Adrenal gland (tissue), 12 donors: ENCODE results near the gene PPP2R5C. TPM values are rescaled to one million over a fixed set of nuclear protein-coding genes. Genes with fewer than 3 reads are reported as not detected.

Experiments
- DNase-seq, 7 donors: peaks; one replicate each; pipeline ENCODE4 v3.0.0-alpha.2; 2019 to 2020
- H3K27ac ChIP-seq, 5 donors: fragments of 200-600 bp; sonication (generic) in 4 of 5; 1 replicate in 3 of 5; 2 replicates in 2 of 5; pipeline versions ENCODE4 v1.5.1 to v1.8.0; 2016 to 2020; ENCODE audit warnings: mild to moderate bottlenecking in 1 of 5
- H3K27me3 ChIP-seq: fragments of 200-600 bp; 2 replicates; pipeline ENCODE4 v1.8.0; 2021
- H3K36me3 ChIP-seq, 2 donors: fragments of 200-600 bp; replicated peaks in 1 of 2; 1 replicate in 1 of 2; 2 replicates in 1 of 2; pipeline versions ENCODE4 v1.5.1 to v1.8.0; 2018 to 2022
- H3K4me1 ChIP-seq, 2 donors: fragments of 200-600 bp; replicated peaks in 1 of 2; 1 replicate in 1 of 2; 2 replicates in 1 of 2; pipeline versions ENCODE4 v1.5.1 to v1.8.0; 2018 to 2021
- H3K4me3 ChIP-seq, 4 donors: fragments of 200-600 bp; sonication (generic) in 3 of 4; one replicate each; pipeline ENCODE4 v1.5.1; 2016 to 2018
- H3K9me3 ChIP-seq, 3 donors: fragments of 200-600 bp; sonication (generic) in 1 of 3; replicated peaks in 1 of 3; 1 replicate in 2 of 3; 2 replicates in 1 of 3; pipeline versions ENCODE4 v1.5.1 to v1.8.0; 2016 to 2021
- POLR2A ChIP-seq, 2 donors: fragments of 450-650 bp; IDR thresholded peaks; one replicate each; pipeline ENCODE4 v1.6.1; 2017; ENCODE audit warnings: antibody characterized with exemption in 2 of 2, mild to moderate bottlenecking in 2 of 2, moderate library complexity in 1 of 2
- WGBS, 4 donors: extraction: QIAGEN DNeasy Blood & Tissue Kit in 2 of 4; methylation state at CpG; one replicate each; pipeline versions ENCODE4 v1.1.5 to v1.1.7; 2013 to 2017; 5-methylcytosine and 5-hydroxymethylcytosine counted together
- intact Hi-C, 2 donors: fragments of 100-400 bp; cut with DNase I; formaldehyde crosslinking; loops; one replicate each; pipeline versions ENCODE4 v1.14.1 to v1.15.0; 2022 to 2023
- polyA plus RNA-seq, 3 donors: library from polyadenylated mRNA; stranded (reverse); fragments of 200-250 nt in 2 of 3; fragments of 350-450 nt in 1 of 3; fragmentation: Illumina TruSeq in 1 of 3; extraction: RNeasy Lipid Tissue Mini Kit (QIAGEN cat#74804) in 1 of 3; gene quantifications; one replicate each; pipeline ENCODE4 v1.2.3, GENCODE V29; 2013 to 2014
- total RNA-seq, 9 donors: library from RNA; depleted of rRNA in 4 of 9; stranded (reverse); fragments of >200 nt in 4 of 9; fragments of 120-200 nt in 1 of 9; fragmentation: NEBNext Ultra II Directional in 1 of 9; extraction: Animal tissue kit (Norgen Biotek cat#: 25700) in 1 of 9; gene quantifications; one replicate each; pipeline versions ENCODE4 v1.1.0 to v1.2.4, GENCODE V29; 2013 to 2023
- TF ChIP-seq, protein P1 (sequence below), 6 experiments: fragments of 450-650 bp in 4 of 6; fragments of 200-600 bp in 2 of 6; sonication (generic) in 1 of 6; IDR thresholded peaks; 1 replicate in 5 of 6; 2 replicates in 1 of 6; pipeline versions ENCODE4 v1.5.1 to v1.8.0; 2016 to 2021; ENCODE audit warnings: antibody characterized with exemption in 6 of 6, mild to moderate bottlenecking in 2 of 6, moderate library complexity in 1 of 6
- donor health status: healthy with polysubstance abuse.
- donor health status: Bipolar disorder and iron deficiency.
- donor health status: DM: yes; HTN: yes; CAD: no.
- donor health status: DM: no; HTN: no; CAD: no.
- donor health status: DM: no; HTN: no; CAD: no.
- donor health status: DM: yes; HTN: yes; CAD: no.

PPP2R5C gene
- total and polyA plus RNA-seq, 12 donors: 66.5 to 216 (median 134) TPM

DNA sequence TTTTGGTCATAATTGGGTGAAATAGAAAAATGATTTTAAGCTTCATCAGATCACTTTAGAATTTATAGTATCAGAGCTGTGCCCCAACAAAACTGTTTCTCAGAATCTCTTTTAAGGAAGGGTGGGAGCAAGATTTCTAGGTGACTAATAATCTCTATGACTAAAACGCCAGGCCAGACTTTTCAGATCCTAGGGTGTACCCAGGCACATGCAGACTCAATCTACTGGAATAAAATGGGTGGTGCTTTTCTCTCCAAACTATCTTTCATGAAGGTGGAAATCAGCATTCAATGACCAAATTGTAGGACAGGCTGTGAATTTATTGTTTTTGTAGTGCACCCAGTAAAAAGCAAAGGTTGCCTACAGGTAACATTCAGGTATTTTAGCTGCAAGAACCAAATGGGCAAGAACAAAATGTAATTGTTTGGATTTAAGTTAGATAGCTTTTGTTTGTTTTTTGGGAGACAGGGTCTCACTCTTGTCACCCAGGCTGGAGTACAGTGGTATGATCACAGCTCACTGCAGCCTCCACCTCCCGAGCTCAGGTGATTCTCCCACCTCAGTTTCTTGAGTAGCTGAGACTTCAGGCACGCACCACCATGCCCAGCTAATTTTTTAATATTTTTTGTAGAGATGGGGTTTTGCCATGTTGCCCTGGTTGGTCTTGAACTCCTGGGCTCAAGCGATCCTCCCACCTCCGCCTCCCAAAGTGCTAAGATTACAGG, 49.5 kb downstream of the PPP2R5C start:
- intact Hi-C loops: no loop called here
- TF ChIP-seq, protein P1, sequence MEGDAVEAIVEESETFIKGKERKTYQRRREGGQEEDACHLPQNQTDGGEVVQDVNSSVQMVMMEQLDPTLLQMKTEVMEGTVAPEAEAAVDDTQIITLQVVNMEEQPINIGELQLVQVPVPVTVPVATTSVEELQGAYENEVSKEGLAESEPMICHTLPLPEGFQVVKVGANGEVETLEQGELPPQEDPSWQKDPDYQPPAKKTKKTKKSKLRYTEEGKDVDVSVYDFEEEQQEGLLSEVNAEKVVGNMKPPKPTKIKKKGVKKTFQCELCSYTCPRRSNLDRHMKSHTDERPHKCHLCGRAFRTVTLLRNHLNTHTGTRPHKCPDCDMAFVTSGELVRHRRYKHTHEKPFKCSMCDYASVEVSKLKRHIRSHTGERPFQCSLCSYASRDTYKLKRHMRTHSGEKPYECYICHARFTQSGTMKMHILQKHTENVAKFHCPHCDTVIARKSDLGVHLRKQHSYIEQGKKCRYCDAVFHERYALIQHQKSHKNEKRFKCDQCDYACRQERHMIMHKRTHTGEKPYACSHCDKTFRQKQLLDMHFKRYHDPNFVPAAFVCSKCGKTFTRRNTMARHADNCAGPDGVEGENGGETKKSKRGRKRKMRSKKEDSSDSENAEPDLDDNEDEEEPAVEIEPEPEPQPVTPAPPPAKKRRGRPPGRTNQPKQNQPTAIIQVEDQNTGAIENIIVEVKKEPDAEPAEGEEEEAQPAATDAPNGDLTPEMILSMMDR (IDR thresholded peaks at IDR 0.05): no peak
- WGBS, 4 donors: 52 to 57% (median 54%) methylated on average over 5 of the region's 5 CpGs
- DNase-seq: no peak
- Histone ChIP-seq H3K27me3 (no peaks in the 10 kb centered on the region), H3K36me3 (peaks cover 0 to 7% of the 10 kb centered on the region in 2 donors), H3K27ac (peak overlapping the region; percentile 95 to 99 (median 98)), H3K4me3 (peak overlapping the region in 2 of 4 donors; percentile 33 to 79), H3K4me1 (peaks cover 29 to 50% of the 10 kb centered on the region in 2 donors), H3K9me3 (no peaks in the 10 kb centered on the region)

DNA sequence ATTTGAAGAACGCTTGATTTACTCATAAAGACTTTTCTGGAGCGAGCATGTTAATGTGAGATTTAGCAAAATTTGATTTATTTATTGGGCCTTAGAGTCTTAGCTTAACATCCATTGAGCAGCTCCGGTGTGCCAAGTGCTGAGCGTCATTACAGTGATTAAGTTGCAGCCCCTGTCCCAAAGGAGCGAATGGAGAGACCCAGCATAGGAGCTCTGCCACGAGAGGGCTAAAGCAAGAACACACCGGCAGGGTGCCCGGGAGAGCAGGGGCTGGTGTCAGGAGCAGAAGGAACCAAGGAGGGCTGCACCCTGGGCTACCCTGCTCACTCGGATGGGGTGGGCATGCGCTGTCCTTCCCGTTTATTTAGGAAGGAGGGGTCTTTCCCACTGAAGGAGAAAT, 50.6 kb downstream of the PPP2R5C start:
- TF ChIP-seq, protein P1 (IDR thresholded peaks at IDR 0.05): no peak
- no peak for TF ChIP-seq POLR2A (IDR thresholded peaks at IDR 0.05)
- peak overlapping the region in 2 of 5 donors; percentile 49 to 99 for H3K27ac ChIP-seq
- H3K9me3 ChIP-seq: no peaks in the 10 kb centered on the region
- peak in 1 of 7 donors; percentile 35 for DNase-seq
- H3K27me3 ChIP-seq: no peaks in the 10 kb centered on the region
- peaks cover 31 to 52% of the 10 kb centered on the region in 2 donors for H3K4me1 ChIP-seq
- 45 to 76% (median 50%) methylated on average over 11 of the region's 11 CpGs for WGBS, 4 donors
- intact Hi-C loops: no loop called here
- H3K4me3 ChIP-seq: peak overlapping the region in 1 of 4 donors; percentile 79
- peaks cover 0 to 7% of the 10 kb centered on the region in 2 donors for H3K36me3 ChIP-seq

DNA sequence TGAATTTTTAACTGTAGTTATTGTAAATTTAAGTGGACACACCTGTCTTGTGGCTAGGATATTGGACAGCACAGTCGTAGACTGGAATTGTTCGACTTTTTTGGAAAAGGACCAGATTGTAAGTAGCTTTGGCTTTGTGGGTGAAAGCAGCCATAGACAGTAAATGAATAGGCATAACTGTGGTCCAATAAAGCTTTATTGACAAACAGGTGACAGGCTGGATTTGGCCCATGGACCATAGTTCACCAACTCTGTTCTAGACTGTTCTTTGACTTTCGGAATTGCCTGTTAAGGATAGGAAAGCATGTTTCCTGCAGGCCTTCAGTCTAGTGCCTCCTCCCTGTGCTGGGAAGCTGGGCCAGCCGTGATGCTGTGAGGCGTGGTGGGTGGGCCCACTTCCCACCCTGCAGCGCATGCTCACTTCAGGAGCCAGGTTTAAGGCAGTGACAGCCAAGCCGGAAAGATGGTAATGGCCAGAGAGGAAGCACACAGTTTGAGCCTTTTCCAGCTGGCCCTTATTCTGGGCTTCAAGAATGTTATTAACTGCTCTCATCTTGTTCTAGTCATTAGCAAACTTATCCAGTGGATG, 51.8 kb downstream of the PPP2R5C start:
- intact Hi-C loops: no loop called here
- H3K27me3 ChIP-seq: no peaks in the 10 kb centered on the region
- H3K36me3 ChIP-seq: peaks cover 0 to 7% of the 10 kb centered on the region in 2 donors
- WGBS, 4 donors: 69 to 88% (median 79%) methylated on average over 4 to 7 of the region's 7 CpGs
- peaks cover 41 to 63% of the 10 kb centered on the region in 2 donors for H3K4me1 ChIP-seq
- no peak overlapping the region for H3K4me3 ChIP-seq
- H3K9me3 ChIP-seq: no peaks in the 10 kb centered on the region
- H3K27ac ChIP-seq: peak overlapping the region in 3 of 5 donors; percentile 31 to 99 (median 49)
- DNase-seq: peak in 3 of 7 donors; percentile 31 to 53 (median 33)
- TF ChIP-seq, protein P1 (IDR thresholded peaks at IDR 0.05): no peak
- peak in 1 of 2 donors; percentile 19 for TF ChIP-seq POLR2A (IDR thresholded peaks at IDR 0.05)

DNA sequence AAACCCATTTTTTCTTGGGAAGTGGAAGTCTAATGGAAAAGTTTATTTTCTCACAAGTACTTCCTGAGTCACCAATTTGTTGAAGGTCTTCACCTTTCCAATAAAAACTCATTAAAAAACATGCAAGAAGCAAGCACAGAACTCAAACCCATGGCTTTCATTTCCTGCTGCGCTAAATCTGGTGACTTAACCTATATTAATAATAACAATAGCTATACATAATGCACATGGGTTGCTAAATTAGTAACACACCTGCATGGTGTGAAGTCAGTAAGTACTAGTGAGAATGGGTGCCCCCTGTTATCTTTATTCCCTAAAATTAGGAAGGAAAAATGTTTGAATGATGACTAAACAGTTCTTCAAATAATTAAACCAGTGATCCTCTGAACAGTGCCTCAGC, 52.3 kb downstream of the PPP2R5C start:
- Histone ChIP-seq H3K4me1 (peaks cover 41 to 65% of the 10 kb centered on the region in 2 donors), H3K27me3 (no peaks in the 10 kb centered on the region), H3K4me3 (no peak overlapping the region), H3K27ac (peak overlapping the region in 3 of 5 donors; percentile 31 to 99 (median 49)), H3K9me3 (no peaks in the 10 kb centered on the region), H3K36me3 (peaks cover 0 to 7% of the 10 kb centered on the region in 2 donors)
- no peak for TF ChIP-seq POLR2A (IDR thresholded peaks at IDR 0.05)
- TF ChIP-seq, protein P1 (IDR thresholded peaks at IDR 0.05): no peak
- 89 to 100% (median 95%) methylated on average over 1 of the region's 1 CpG for WGBS, 4 donors
- DNase-seq: no peak
- intact Hi-C loops: no loop called here
